Smooth muscle cell (in vitro differentiated cells): ENCODE measurements around the gene RGS14. TPM values are rescaled to one million over a fixed set of nuclear protein-coding genes. Genes with fewer than 3 reads are reported as not detected.
A peak's percentile ranks its signal among the peaks of the same experiment; 100 is the strongest.

Source experiments
- DNase-seq: peaks from one replicate; lab custom pipeline; 2025; ENCODE audit not compliant: unreplicated experiment; lab: John Stamatoyannopoulos, UW
- H2AFZ ChIP-seq: fragments of 200-600 bp; sonication (generic); 2 replicates; pipeline ENCODE4 v1.6.0; 2016; ENCODE audit warnings: antibody characterized with exemption, low read depth, mild to moderate bottlenecking
- H3F3A ChIP-seq: fragments of 200-600 bp; sonication (generic); 2 replicates; pipeline ENCODE4 v1.6.0; 2017; ENCODE audit warnings: antibody characterized with exemption, low read depth
- H3K27ac ChIP-seq: fragments of 200-600 bp; sonication (generic); 2 replicates; pipeline ENCODE4 v1.5.1; 2016; ENCODE audit warnings: low read depth, mild to moderate bottlenecking
- H3K27me3 ChIP-seq: fragments of 200-600 bp; sonication (generic); 2 replicates; pipeline ENCODE4 v1.6.1; 2016; ENCODE audit warnings: low read depth, mild to moderate bottlenecking
- H3K36me3 ChIP-seq: fragments of 200-600 bp; sonication (generic); 2 replicates; pipeline ENCODE4 v1.5.1; 2016; ENCODE audit warnings: low read depth
- H3K4me1 ChIP-seq: fragments of 200-600 bp; sonication (generic); 2 replicates; pipeline ENCODE4 v1.5.1; 2016; ENCODE audit warnings: low read depth
- H3K4me2 ChIP-seq: fragments of 200-600 bp; sonication (generic); 2 replicates; pipeline ENCODE4 v1.6.0; 2016; ENCODE audit warnings: mild to moderate bottlenecking
- H3K4me3 ChIP-seq: fragments of 200-600 bp; sonication (generic); 2 replicates; pipeline ENCODE4 v1.5.1; 2016; ENCODE audit warnings: mild to moderate bottlenecking
- H3K79me2 ChIP-seq: fragments of 200-600 bp; sonication (generic); 2 replicates; pipeline ENCODE4 v1.6.0; 2016; ENCODE audit warnings: low read depth, mild to moderate bottlenecking
- H3K9ac ChIP-seq: fragments of 200-600 bp; sonication (generic); 2 replicates; pipeline ENCODE4 v1.6.0; 2016; ENCODE audit warnings: low read depth
- H3K9me3 ChIP-seq: fragments of 200-600 bp; sonication (generic); replicated peaks from 2 replicates; pipeline ENCODE4 v1.5.1; 2016; ENCODE audit warnings: low read depth
- H4K20me1 ChIP-seq: fragments of 200-600 bp; sonication (generic); 2 replicates; pipeline ENCODE4 v1.6.0; 2016; ENCODE audit warnings: low read depth
- CTCF ChIP-seq: fragments of 200-600 bp; sonication (generic); IDR thresholded peaks from 2 replicates; pipeline ENCODE4 v1.5.1; 2017; ENCODE audit warnings: borderline replicate concordance, mild to moderate bottlenecking, antibody characterized with exemption; ENCODE audit not compliant: insufficient read depth, poor library complexity, severe bottlenecking
- WGBS: methylation state at CpG from one replicate; pipeline ENCODE4 v1.1.7; 2016; ENCODE audit warnings: low lambda C conversion rate; 5-methylcytosine and 5-hydroxymethylcytosine counted together
- polyA plus RNA-seq: library from polyadenylated mRNA; unstranded; fragments of >200 nt; fragmentation: Nextera tagmentation; extraction: Ambion mirVana; gene quantifications from 2 replicates; pipeline ENCODE4 v1.2.1, GENCODE V29; 2016
- total RNA-seq: library from RNA; depleted of rRNA; stranded (reverse); fragments of >200 nt; gene quantifications from 2 replicates; pipeline ENCODE4 v1.2.3, GENCODE V29; 2014

RGS14 gene
- total and polyA plus RNA-seq, 2 experiments from 2014 or later = 6.0 to 23.3 TPM

GRCh38 chr5:177310332-177310731, 47.4 kb upstream of the RGS14 start:
- peak overlapping the region; percentile 96 for H3K4me2 ChIP-seq
- H3K9me3 ChIP-seq = no peaks in the 10 kb centered on the region
- no peak overlapping the region for H3K9ac ChIP-seq
- over 99% methylated on average over 13 of the region's 13 CpGs for WGBS
- H3K27ac ChIP-seq = no peak overlapping the region
- DNase-seq = no peak
- no peaks in the 10 kb centered on the region for H3K27me3 ChIP-seq
- H4K20me1 ChIP-seq = peaks cover 45% of the 10 kb centered on the region
- peaks cover 5% of the 10 kb centered on the region for H3K79me2 ChIP-seq
- H2AFZ ChIP-seq = no peak overlapping the region
- no peak for TF ChIP-seq CTCF
- no peak overlapping the region for H3K4me3 ChIP-seq
- H3K4me1 ChIP-seq = no peaks in the 10 kb centered on the region
- H3F3A ChIP-seq = no peaks in the 10 kb centered on the region
- no peaks in the 10 kb centered on the region for H3K36me3 ChIP-seq

GRCh38 chr5:177310757-177311391, 46.9 kb upstream of the RGS14 start:
- Histone ChIP-seq H2AFZ (no peak overlapping the region), H4K20me1 (peaks cover 40% of the 10 kb centered on the region), H3K4me3 (peak overlapping the region; percentile 71), H3K9me3 (no peaks in the 10 kb centered on the region), H3K4me2 (peak overlapping the region; percentile 96), H3K9ac (no peak overlapping the region), H3K4me1 (no peaks in the 10 kb centered on the region), H3K27ac (no peak overlapping the region), H3F3A (no peaks in the 10 kb centered on the region), H3K79me2 (no peaks in the 10 kb centered on the region), H3K36me3 (no peaks in the 10 kb centered on the region), H3K27me3 (no peaks in the 10 kb centered on the region)
- DNase-seq = no peak
- no peak for TF ChIP-seq CTCF
- WGBS = 28% methylated on average over 15 of the region's 20 CpGs

DNA sequence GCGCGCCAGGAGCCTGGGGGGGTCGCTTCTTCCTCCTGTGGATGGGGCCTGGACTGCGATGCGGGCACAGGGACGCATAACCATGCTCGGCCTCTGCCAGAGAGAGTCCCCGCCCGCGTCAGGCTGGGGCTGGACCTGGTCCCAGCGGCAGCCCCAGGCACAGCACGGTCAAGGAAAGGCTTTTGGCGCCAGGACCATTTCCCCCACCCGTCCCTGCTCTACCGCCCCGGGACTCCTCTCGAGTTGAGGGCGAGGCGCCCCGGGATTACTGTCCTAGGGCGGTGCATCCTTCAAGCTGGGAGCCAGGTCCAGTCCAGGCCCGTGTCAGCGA, 46.4 kb upstream of the RGS14 start:
- Histone ChIP-seq H2AFZ (no peak overlapping the region), H3K4me1 (no peaks in the 10 kb centered on the region), H3K4me2 (peak overlapping the region; percentile 96), H4K20me1 (peaks cover 40% of the 10 kb centered on the region), H3K9ac (peak overlapping the region; percentile 45), H3F3A (no peaks in the 10 kb centered on the region), H3K36me3 (no peaks in the 10 kb centered on the region), H3K4me3 (peak overlapping the region; percentile 71), H3K27me3 (no peaks in the 10 kb centered on the region), H3K79me2 (no peaks in the 10 kb centered on the region), H3K27ac (no peak overlapping the region), H3K9me3 (no peaks in the 10 kb centered on the region)
- no peak for TF ChIP-seq CTCF
- 0% methylated on average over 10 of the region's 23 CpGs for WGBS
- no peak for DNase-seq
